MG63 (cell line): ENCODE measurements around the gene EFTUD2. TPM values are rescaled to one million over a fixed set of nuclear protein-coding genes. Genes with fewer than 3 reads are reported as not detected.
"Not testable (repeated sequence)": the region's sequence is repeated elsewhere in the genome, so short reads cannot be mapped to it uniquely, and the experiment has no call there.

ENCODE experiments used
- DNase-seq: peaks from one replicate; pipeline ENCODE4 v3.0.0-alpha.2; 2020
- H3K27me3 ChIP-seq: fragments of 250-450 bp; sonication (Bioruptor Pico); 2 replicates; pipeline ENCODE4 v1.5.1; 2020; ENCODE audit warnings: mild to moderate bottlenecking, moderate library complexity
- H3K36me3 ChIP-seq: fragments of 250-450 bp; sonication (Bioruptor Pico); 2 replicates; pipeline ENCODE4 v1.5.1; 2020; ENCODE audit warnings: mild to moderate bottlenecking, moderate library complexity
- H3K4me3 ChIP-seq: fragments of 250-450 bp; sonication (Bioruptor Pico); 2 replicates; pipeline ENCODE4 v1.5.1; 2020; ENCODE audit warnings: mild to moderate bottlenecking, moderate library complexity
- H3K9me3 ChIP-seq: fragments of 250-450 bp; sonication (Bioruptor Pico); 2 replicates; pipeline ENCODE4 v1.5.1; 2020; ENCODE audit warnings: mild to moderate bottlenecking, moderate library complexity
- total RNA-seq: library from RNA; depleted of rRNA; stranded (reverse); fragments of >200 nt; shearing (Covaris generic); gene quantifications from 2 replicates; pipeline ENCODE4 v1.2.3, GENCODE V29; 2014; ENCODE audit warnings: low replicate concordance; rRNA removed

EFTUD2 gene
- total RNA-seq: 156 and 179 TPM in 2 replicates

DNA sequence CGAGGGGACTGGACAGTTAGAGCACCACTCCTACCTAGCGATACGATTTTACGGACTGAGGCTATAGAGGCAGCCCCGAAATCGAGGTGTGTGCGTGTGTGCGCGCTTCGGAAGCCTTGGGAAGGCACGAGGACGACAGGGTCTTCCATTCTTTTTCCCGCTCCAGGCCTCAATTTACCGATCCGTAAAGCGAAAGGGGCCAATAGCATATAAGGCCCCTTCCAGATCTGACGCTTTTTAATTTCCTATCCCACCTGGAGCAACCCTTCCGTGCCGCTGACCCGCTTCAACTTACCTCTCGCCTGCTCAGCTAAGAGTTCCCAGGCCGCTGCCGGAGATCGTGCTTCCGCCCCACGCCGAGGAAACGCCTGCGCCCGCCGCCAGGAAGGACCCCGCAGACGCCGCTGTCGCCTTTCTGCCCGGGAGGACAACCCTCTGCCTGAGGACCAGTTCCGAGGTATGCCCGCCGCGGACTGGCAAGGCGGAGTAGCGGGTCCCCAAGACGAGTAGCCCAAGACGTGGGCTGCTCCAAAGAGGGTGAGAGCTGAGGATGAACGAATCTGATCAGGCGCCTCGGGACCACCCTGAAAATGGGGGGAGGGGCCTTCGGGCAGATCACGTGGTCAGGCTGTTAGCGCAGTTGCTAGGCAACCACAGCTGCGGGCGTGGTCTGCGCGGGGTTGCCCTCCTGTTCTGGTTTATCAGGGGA lies at the start of gene EFTUD2:
EFTUD2 (minus strand) TSS at position 372 of the 709 bp plus-strand sequence. CDS start 4,924 bp downstream, outside the sequence.
- no peaks in the 10 kb centered on the region for H3K9me3 ChIP-seq
- DNase-seq: peak; percentile 93
- H3K36me3 ChIP-seq: peaks cover 25% of the 10 kb centered on the region

DNA sequence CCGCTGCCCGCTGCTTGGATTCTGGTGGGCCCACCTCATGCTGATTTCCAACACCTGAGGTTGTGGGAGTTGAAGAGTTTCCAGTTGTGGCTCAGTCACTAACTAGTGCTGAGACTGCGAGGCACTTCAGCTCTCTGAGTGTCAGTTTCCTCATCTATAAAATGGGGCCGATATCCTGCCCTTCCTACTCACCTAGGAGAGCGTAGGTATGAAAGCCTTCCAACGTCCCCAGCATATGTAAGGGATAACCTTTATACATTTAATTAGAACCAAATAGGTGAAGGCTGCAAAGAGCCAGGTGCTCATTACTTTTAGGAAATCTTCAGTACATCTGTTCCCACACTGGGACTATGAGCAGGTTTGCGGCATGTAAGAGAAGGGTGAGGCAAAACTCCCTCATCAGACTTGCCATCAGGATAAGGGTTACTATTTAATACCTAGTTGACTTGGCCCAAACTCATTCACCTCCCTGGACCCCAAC lies 49.1 kb upstream of the EFTUD2 start:
- Histone ChIP-seq H3K9me3 (no peaks in the 10 kb centered on the region), H3K27me3 (no peaks in the 10 kb centered on the region), H3K4me3 (peak overlapping the region; percentile 79), H3K36me3 (peaks cover 26% of the 10 kb centered on the region)
- no peak for DNase-seq

More for the DNA sequence above, at the start of gene EFTUD2:
- peak within 1 kb of the TSS; percentile 85 for H3K4me3 ChIP-seq
- H3K27me3 ChIP-seq: no peaks in the 10 kb centered on the region

DNA sequence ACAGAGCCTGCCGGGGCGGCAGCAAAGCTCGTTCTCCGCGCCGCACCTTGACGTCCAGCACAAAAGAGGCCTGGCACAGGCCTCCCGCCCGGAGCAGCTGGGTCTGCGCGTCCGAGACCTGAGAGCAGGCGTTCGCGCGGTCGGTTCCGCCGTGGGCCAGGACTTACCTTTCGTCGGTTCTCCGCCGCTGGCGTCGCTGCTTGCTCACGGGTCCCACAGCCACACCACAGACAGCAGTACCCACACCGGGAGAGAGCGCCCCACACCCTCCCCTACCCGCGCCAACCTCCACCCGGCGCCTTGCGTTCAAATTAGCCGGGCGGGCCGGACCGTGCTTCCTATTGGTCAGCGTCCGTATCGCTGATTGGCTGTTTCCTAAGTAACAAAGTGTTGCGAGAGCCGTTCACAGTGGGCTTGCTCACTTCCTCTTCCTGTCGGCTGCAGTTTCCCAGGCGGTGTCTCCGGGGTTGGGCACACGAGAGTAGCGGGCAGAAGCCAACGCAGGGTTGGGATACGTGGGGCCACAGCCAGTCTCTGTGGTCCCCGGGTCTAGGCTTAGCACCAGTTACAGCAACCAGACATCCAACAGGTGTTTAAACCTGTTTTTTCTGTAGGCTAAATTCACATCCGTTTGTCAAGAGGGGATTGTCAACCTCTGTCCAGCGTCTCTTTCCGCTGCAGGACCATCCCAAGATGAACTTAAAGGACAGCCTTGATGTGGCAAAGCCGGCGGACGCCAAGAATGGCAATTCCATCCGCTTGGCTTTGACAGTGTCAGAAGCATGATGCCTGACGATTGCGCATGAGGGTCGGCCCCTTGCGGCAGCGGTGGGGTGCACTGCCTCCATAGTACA lies 48.4 kb upstream of the EFTUD2 start, which contains the start of gene KIF18B:
KIF18B (minus strand) TSS at position 313 of the 854 bp plus-strand sequence. CDS start 11,429 bp downstream, outside the sequence.
- Histone ChIP-seq H3K27me3 (no peaks in the 10 kb centered on the region), H3K4me3 (peak within 1 kb of the TSS; percentile 79), H3K9me3 (no peaks in the 10 kb centered on the region), H3K36me3 (peaks cover 31% of the 10 kb centered on the region)
- peak; percentile 97 for DNase-seq

DNA sequence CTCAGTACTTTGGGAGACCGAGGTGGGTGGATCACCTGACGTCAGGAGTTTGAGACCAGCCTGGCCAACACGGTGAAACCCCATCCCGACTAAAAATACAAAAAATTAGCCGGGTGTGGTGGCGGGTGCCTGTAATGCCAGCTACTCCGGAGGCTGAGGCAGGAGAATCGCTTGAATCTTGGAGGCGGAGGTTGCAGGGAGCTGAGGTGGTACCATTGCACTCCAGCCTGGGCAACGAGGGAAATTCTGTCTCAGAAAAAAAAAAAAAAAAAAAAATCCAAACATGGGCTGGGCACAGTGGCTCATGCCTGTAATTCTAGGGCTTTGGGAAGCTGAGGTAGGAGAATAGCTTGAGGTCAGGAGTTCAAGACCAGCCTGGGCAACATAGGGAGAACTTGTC lies 46.4 kb upstream of the EFTUD2 start:
- H3K27me3 ChIP-seq, H3K4me3 ChIP-seq, DNase-seq, H3K9me3 ChIP-seq: not testable (repeated sequence)
- H3K36me3 ChIP-seq: peaks cover 48% of the 10 kb centered on the region

DNA sequence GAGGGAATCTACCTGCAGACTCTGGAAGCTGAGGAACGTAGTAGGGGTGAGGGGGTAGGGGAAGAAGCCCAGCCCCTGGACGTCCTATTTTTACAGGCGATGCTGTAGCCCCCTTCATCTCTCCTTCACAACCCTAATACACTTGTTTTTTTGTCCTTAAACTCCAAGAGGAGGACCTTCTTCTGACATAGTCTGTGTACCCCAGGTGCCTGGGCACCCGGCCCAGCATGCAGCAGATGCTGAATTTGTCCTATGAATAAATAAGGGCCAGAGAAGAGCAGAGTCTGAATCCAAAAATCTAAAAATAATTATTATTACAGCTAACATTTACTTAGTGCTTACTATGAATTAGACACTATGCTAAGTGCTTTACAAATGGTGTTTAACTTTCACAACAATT lies 43.2 kb upstream of the EFTUD2 start:
- Histone ChIP-seq H3K27me3 (no peaks in the 10 kb centered on the region), H3K36me3 (peaks cover 79% of the 10 kb centered on the region), H3K4me3 (no peak overlapping the region), H3K9me3 (peaks cover 9% of the 10 kb centered on the region)
- DNase-seq: no peak

DNA sequence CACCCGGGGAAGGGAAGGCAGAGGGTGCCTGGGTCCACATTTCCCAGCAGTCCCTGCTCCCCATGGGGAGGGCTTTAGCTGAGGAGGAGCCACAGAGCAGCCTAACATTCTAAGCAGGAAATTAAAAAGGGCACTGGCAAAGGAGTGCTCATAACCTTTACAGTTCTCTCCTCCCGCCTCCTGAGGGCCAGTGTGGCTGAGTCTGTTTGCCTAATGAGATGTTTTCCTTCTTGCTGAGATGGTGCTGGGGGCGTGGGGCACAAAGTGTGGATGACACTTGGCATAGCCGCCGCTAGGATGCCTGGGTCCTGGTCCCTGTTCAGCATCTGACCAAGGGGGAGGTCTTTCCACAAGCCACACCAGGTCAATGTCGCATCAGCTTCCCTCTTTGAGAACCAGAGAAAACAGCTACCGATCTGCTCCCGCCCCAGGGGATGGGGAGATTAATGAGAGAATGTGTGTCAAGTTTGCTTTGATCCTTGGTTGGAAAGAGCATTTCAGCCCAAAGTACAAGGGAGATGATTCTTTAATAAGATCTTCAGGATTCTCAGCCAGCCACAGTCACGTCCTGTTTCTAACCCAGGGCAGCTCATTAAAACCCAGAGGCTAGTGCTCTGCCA lies 42.6 kb upstream of the EFTUD2 start:
- no peaks in the 10 kb centered on the region for H3K27me3 ChIP-seq
- H3K36me3 ChIP-seq: peaks cover 85% of the 10 kb centered on the region
- no peak overlapping the region for H3K4me3 ChIP-seq
- H3K9me3 ChIP-seq: peaks cover 9% of the 10 kb centered on the region
- no peak for DNase-seq

DNA sequence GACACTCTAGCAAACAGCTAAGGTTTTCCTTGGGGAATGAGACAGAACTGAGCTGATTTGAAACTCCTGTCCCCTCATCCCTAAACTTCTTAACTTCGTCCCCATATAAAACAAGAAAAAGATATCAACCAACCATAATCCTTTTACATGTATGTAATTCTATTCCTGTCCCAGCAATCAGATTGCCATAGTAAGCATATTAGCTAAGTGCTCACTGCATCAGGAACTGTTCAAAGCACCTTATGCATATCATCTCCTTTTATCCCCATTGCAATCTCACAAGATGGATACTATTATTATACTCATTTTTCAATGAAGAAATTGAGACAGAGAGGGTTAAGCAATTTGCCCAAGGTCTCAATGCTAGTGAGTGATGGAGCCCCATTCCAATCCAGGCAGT lies 41.5 kb upstream of the EFTUD2 start:
- peaks cover 85% of the 10 kb centered on the region for H3K36me3 ChIP-seq
- no peaks in the 10 kb centered on the region for H3K27me3 ChIP-seq
- peaks cover 9% of the 10 kb centered on the region for H3K9me3 ChIP-seq
- no peak overlapping the region for H3K4me3 ChIP-seq
- no peak for DNase-seq

DNA sequence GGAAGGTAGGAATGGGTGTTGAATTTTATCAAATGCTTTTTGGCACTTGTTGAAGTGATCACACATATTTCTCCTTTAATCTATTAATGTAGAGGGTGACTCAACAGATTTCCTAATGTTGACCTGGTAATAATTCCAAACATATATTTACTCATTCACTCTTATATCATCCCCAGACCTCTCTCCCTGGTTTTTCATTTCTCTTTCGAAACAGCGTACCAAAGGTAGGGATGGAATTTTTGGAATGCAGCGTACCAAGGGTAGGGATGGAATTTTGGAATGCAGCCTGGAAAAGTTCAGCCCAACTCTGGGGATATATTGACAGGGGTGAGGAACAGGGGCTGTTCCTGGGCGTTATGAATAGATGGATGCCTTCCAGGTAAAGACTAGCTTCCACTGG lies 41.1 kb upstream of the EFTUD2 start:
- H3K36me3 ChIP-seq: peaks cover 86% of the 10 kb centered on the region
- peaks cover 9% of the 10 kb centered on the region for H3K9me3 ChIP-seq
- H3K27me3 ChIP-seq: no peaks in the 10 kb centered on the region
- no peak overlapping the region for H3K4me3 ChIP-seq
- no peak for DNase-seq

DNA sequence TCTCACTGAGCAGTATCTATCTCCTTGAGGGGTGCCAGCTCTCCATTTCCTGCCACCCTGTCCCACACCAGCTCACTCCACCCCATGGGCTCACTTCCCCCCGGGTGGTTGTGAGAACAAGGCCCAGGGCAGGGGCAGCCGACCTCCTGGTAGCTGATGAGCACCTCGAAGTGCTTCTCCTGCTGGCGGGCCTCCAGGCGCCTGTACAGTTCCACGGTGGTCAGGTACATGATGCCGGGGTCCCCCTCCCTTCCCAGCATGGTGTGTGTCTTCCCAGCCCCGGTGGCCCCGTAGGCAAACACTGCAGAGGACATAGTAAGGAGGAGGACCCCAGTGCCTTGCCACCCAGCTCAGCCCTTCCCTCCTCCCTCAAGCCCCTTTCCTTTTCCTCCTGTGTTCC lies 35.9 kb upstream of the EFTUD2 start:
- Histone ChIP-seq H3K9me3 (peaks cover 9% of the 10 kb centered on the region), H3K36me3 (peaks cover 94% of the 10 kb centered on the region), H3K27me3 (no peaks in the 10 kb centered on the region), H3K4me3 (no peak overlapping the region)
- DNase-seq: no peak

DNA sequence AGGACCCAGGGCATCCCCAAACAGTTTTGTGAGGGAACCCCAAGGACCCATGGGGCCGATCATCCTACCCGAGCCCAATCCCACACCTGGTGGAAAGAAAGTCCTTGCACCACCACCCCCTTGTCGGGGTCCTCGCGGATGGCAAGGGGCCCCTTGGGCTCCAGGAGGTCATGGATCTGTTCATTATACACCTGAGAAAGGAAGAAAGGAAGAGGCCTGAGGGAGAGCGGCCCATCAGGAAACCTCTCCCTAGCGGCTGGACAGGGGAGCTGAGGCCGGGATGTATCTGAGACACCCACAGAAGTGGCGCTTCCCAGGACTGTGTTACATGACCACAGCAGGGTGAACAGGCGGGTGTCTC lies 35.5 kb upstream of the EFTUD2 start:
- peaks cover 9% of the 10 kb centered on the region for H3K9me3 ChIP-seq
- no peak overlapping the region for H3K4me3 ChIP-seq
- peaks cover 94% of the 10 kb centered on the region for H3K36me3 ChIP-seq
- DNase-seq: no peak
- no peaks in the 10 kb centered on the region for H3K27me3 ChIP-seq

DNA sequence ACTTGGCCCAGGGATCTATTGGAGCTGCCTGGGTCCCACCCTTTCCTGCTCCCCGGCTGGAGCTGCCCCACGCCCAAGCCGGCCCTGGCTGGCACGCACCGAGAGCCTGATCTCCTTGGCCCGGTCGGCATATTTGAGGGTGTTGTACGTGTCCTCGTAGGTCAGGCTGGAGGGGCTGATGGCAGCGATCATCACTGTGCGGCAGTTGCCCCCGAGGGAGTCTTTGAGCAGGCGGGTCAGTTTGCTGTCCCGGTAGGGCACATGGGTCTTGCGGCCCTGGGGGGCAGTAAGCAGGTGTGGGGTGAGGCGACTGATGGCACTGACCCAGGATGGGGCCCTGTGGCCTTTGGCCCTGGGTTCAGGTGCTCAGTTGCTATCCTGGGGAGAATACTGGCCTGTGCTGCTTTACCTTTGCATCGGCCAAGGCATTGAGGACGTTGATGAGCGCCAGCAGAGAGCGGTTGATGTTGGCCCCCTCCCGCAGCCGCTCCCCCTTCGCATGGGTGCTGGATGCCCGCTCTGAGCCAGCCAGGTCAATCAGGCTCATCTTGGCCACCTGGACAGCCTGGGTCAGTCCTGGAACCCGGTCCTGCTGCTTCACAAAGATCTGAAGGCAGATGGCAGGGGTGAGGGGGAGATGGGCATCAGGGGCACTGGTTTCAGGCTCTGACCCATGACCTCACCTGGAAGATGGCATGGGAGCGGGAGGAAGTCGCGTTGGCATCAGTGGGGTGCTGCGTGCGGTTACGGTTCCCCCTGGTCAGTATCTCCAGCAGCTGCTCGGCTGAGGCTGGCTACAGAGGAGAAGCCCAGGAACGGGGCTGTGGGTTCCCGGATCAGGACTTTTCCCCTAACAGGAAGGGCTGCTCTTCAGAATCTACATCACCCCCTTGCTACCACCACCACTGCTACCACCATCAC lies 34.8 kb upstream of the EFTUD2 start:
- no peak overlapping the region for H3K4me3 ChIP-seq
- no peak for DNase-seq
- peaks cover 7% of the 10 kb centered on the region for H3K9me3 ChIP-seq
- no peaks in the 10 kb centered on the region for H3K27me3 ChIP-seq
- H3K36me3 ChIP-seq: peaks cover 95% of the 10 kb centered on the region

DNA sequence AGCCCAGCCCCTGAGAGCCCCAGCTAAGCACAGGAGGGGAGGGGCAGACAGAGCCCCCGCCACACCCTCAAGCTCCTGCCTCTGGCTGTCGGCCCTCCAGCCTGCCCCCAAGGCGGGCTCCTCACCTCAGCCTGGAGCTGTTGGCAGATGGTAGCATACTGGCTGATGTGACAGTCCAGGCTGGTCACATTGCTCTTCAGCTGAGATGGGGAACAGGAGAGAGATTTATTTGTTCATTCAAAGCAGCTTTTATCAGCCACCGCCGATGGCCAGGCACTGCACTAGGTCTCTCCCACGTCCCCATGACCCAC lies 33.5 kb upstream of the EFTUD2 start:
- no peaks in the 10 kb centered on the region for H3K27me3 ChIP-seq
- DNase-seq: no peak
- H3K4me3 ChIP-seq: no peak overlapping the region
- H3K36me3 ChIP-seq: peaks cover 95% of the 10 kb centered on the region
- H3K9me3 ChIP-seq: no peaks in the 10 kb centered on the region

DNA sequence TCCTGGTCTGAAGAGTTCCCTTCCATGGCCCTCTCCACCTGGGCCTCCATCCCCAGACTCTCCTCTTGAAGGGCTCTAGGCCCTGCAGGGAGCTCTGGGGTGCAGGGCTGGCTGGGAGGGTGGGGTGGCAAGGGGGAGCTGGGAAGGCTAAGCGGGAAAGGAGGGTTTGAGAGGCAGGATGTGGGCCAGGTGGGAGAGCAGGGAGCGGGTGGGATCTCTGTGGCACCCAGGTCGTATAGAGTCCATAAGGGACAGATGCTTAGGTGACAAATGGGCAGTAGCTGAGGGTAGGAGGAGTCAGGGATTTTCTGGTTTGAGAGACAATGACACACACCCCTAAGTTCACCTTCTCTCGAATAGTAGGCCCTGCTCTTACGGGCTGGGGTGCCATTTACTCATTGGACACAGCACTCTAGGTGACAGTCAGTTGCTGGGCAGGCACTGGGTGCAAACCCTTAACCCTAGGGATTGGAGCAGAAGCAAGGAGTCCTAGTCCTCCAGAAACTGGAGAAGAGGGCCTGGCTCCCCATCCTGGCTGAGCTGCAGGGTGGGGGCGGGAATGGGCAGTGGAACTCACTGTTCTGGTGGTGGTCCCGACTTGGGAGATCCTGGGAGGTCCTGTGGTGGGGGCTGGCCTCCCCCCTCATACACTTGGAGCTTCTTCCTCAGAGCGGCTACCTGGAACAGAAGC lies 33.0 kb upstream of the EFTUD2 start:
- Histone ChIP-seq H3K4me3 (no peak overlapping the region), H3K9me3 (no peaks in the 10 kb centered on the region), H3K27me3 (no peaks in the 10 kb centered on the region), H3K36me3 (peaks cover 95% of the 10 kb centered on the region)
- DNase-seq: no peak

DNA sequence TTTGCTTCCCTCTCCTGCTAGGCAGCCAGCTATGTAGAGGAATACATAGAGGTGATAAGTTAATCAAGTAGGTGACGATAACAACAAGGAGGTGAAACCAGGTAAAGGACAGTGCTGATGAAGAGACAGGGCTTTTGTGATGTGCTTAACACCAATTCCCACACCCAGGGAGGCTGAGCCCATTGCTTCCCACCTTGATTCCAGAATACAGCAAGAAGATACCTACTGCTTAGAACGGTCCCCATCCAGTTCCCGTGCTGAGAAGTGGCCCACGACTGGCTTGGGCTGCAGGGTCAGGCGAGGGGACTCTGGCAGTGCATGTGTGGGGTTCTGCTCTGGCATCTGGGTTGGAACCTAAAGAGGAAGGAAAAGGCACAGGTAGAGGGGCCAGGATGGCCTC lies 32.1 kb upstream of the EFTUD2 start:
- Histone ChIP-seq H3K36me3 (peaks cover 99% of the 10 kb centered on the region), H3K9me3 (no peaks in the 10 kb centered on the region), H3K4me3 (no peak overlapping the region), H3K27me3 (no peaks in the 10 kb centered on the region)
- no peak for DNase-seq

DNA sequence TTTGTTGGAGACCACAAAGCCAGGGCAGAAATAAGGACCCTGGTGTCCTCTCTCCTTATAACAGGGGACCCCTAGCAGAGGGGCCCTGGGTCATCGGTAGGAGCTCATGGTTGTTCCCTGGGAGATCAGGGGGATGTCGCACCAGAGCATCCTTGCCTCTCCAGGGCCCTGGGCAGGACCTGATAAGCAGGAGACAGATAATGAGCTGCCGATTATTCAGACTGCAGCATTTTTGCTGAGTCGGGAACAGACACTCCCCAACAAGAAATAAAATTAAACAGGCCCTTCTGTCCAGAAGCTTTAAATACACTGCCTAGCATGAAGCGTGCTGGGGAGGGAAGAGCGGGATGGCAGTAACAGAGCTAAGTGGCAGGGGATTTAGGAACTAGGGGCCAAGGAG lies 31.4 kb upstream of the EFTUD2 start:
- Histone ChIP-seq H3K27me3 (no peaks in the 10 kb centered on the region), H3K9me3 (no peaks in the 10 kb centered on the region), H3K4me3 (no peak overlapping the region), H3K36me3 (peaks cover 100% of the 10 kb centered on the region)
- DNase-seq: no peak
